Ecto neural progenitor cell (in vitro differentiated cells): ENCODE data around the gene SLC15A4.

Experiments used
- DNase-seq: peaks from one replicate; pipeline ENCODE4 v3.0.0-alpha.2; 2018; ENCODE audit warnings: low spot score

Gene SLC15A4

DNA sequence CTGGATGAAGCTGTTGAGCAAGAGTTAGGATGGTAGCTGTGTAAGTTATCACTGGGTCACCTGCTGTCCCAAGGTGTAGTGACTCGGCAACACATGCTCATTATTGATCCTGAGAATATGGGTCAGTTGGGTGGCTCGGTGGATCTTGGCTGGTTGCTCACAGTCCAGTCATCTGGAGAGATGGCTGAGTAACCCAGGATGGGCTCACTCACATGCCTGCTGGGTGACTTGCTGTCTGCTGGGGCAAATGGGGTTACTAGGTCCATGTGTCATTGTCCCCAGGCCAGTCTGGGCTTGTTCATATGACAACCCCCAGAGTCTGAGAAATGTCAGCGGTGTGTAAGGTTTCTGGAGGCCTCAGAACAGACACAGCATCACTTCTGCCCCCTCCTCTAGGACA lies 69.5 kb downstream of the SLC15A4 start:
- no peak for DNase-seq

DNA sequence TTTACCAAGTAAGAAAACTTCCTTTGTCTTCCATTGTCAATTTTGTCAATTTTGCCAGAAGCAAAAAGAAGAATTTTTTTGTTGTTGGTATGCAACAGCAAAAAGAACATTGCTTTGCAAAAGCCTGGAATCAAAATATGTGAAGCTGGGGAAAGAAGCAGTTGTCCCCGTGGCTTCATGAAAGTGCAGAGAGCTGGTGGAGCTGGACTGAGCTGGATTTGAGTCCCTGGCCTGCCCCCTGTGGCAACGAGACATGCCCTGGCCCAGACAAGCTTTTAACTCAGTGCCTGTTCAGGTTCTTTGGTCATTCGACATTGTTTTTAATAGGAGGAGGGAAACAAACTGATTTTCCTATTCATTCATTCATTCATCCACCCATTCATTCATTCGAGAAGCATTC lies 70.3 kb downstream of the SLC15A4 start:
- DNase-seq = no peak

DNA sequence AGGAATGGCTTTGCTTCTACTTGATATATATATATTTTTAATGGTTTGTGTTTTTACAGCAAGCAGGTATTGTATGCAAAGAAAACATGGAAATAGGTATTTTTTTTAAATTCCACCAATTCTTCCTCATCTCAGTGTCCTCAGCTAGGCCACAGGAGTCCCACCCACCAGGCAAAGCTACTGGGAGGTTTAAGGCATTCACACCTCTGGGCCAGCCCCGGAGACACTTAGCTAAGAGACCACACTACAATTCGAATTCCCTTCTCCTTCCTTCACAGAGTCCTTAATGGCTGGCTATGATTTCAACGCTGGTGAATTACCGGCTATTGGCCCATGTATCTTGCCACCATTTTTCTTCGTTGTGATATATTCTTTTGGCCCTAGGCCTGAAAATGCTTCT lies 71.4 kb downstream of the SLC15A4 start:
- no peak for DNase-seq

DNA sequence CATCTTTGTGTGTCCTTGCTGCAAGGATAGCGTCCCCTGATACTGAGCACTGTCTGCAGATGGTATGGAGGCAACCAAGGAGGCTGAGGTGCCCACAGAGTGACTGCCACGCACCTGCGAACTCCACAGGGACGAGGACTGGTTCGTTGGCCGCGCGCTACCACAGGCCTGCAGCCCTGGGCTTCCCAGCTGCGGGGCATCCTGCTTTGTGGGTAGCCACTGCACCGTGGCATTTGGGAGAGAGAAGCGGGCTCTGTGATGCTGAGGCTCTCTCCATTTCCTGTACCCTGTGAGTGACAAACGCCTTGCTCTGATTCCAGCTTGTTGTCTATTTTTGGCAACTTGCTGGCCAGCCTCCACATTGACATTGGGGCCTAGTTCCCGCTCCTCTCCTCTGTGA lies 76.3 kb downstream of the SLC15A4 start:
- DNase-seq = no peak

DNA sequence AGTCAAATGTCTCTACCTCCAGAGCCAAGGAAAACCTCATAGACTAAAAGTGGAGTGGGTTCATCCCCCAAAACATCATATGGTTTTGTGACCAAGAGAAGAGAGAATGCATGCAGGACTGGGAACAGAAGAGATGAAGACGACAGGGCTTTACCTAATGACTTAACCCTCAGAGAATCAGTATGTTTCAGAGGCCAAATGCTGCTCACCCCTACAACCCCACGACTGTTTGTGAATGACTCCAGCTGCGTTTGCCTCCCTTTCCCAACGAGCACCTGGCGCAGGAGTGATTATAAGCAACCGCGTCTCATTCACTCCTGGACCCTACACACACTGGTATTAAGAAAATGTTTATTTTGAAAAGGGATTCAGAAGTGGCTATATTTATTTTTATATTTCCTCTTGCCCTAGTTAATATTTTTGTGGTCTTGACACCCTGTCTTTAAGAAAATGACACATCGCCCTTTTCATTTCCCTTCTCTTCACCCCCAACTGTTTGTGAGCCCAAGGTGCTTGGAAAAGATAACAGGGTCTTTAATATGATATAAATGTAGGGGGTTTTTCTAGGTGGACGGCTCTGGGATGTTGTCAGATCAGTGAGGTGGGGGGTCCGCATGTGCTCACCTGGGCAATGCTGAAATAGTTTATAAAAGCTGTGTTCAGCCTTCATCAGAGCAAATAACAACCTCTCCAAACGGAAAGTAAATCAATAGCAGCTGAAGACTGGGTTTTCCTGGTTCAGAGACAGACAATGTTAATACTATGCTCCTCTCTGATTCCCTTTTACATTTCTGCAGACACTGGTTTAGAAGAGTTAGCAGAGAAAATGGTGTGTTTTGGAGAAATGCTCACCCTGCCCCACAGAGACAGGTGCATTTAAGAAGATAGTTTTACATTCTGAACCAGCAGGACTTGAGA lies 77.7 kb downstream of the SLC15A4 start:
- DNase-seq = no peak

DNA sequence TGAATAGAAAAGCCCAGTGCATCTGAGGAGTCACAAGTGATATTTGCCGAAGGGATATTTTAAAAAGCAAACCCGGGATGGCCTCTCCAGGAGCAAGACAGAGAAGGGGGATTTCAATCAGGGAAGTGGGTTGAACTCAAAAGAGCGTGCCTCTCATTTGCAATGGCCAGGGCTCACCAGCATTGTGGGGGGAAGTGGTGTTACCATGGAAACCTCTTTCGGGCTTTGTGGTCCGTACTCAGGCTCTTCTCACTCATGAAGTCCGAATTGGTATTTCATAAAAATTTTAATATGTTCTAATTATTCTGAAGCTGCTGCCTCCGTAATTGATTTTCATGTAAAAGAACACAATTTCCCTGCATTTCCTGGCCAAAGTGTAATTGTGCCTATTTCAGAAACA lies 79.8 kb downstream of the SLC15A4 start:
- DNase-seq = no peak
